ENCODE data around the gene UNC5A.

The UNC5A gene

DNA sequence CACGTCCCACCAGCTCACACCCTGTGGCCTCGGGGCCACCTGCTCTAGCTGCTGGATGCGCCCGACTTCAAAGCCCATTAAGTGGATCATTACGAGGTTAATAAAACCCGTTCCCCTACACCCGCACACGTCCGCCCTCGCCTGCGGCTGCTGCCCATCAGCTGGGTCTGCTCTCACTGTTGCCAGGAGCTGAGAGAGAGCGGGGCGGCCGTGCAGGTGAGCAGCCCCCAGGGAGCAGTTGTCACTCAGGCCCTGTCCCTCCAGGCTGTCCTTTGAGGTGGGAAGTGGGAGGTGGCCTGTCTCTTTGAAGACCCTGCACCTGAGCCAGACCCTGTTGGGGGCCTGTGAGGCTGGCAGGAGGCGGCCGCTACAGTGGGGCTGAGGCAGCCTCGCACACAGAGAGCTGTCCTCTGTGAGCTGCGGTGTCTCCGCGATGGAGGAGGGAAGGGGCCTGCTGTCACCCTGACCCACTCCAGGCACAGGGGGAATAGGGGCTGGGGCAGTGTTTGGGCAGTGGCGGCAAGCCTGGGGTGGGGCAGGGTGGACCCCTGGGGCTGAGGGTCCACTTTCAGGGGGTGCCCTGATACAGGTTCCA is 12.8 kb upstream of the UNC5A start:
- TF ChIP-seq, protein P1, sequence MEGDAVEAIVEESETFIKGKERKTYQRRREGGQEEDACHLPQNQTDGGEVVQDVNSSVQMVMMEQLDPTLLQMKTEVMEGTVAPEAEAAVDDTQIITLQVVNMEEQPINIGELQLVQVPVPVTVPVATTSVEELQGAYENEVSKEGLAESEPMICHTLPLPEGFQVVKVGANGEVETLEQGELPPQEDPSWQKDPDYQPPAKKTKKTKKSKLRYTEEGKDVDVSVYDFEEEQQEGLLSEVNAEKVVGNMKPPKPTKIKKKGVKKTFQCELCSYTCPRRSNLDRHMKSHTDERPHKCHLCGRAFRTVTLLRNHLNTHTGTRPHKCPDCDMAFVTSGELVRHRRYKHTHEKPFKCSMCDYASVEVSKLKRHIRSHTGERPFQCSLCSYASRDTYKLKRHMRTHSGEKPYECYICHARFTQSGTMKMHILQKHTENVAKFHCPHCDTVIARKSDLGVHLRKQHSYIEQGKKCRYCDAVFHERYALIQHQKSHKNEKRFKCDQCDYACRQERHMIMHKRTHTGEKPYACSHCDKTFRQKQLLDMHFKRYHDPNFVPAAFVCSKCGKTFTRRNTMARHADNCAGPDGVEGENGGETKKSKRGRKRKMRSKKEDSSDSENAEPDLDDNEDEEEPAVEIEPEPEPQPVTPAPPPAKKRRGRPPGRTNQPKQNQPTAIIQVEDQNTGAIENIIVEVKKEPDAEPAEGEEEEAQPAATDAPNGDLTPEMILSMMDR (IDR thresholded peaks at IDR 0.05; ENCODE audit: extremely low read depth, missing control alignments) = no peak
- DNase-seq (ENCODE audit: low spot score) = no peak

DNA sequence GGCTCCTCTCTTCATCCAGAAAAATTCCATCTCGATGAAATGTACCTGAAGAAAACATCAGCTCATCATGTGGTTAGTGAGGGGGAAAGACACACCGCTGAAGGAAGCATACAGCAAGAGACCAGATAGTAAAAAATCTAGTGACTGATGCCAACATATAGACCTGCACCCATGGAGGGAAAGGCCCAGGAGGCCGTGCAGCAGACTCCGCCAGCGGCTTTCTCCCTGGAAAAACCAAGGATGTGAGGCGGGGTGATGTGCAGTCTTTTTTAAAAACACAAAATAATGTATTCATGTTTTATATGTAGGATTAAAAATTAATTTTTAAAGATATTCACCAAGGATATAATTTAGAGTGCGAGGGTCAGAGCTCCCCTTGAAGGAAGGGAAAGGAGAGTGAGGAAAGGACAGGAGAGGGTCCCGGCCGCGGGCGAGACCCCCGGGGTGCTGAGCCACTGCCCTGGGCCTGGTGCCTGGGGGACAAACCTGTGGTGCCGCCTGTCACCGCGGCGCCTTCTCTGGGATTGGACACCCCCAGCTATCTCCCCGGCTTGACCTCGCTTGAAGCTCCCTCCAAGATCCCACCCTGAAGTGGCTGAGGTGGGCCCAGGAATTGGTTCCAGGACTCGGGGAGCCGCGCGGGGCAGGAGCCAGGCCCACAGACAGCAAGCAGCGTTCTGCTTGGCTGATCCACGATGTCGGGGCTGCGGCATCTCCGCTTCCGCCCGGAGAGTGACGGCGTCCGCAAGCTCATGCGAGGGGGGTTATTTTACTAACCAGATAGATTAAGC is 12.1 kb upstream of the UNC5A start:
- no peak for DNase-seq (ENCODE audit: low spot score)
- TF ChIP-seq, protein P1 (IDR thresholded peaks at IDR 0.05; ENCODE audit: extremely low read depth, missing control alignments) = no peak

GRCh38 chr5:176798949-176799348 is 11.4 kb upstream of the UNC5A start:
- TF ChIP-seq, protein P1 (IDR thresholded peaks at IDR 0.05; ENCODE audit: extremely low read depth, missing control alignments) = no peak
- DNase-seq (ENCODE audit: low spot score) = no peak

DNA sequence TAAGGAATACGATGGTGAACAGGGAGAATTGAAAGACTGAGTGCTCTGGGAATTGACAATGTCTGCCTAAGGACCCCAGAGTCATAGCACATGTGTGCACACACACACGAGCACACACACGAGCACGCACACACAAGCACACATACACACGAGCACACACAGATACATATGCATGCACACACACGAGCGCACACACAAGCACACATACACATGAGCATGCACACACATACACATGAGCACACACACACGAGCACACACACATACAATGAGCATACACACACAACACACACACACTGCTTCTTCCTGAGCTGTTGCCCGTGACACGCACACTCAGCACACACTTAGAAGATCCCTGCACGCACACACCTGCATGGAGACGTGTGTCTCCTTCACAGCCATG is 10.9 kb upstream of the UNC5A start:
- TF ChIP-seq, protein P1 (IDR thresholded peaks at IDR 0.05; ENCODE audit: extremely low read depth, missing control alignments) = no peak
- no peak for DNase-seq (ENCODE audit: low spot score)

DNA sequence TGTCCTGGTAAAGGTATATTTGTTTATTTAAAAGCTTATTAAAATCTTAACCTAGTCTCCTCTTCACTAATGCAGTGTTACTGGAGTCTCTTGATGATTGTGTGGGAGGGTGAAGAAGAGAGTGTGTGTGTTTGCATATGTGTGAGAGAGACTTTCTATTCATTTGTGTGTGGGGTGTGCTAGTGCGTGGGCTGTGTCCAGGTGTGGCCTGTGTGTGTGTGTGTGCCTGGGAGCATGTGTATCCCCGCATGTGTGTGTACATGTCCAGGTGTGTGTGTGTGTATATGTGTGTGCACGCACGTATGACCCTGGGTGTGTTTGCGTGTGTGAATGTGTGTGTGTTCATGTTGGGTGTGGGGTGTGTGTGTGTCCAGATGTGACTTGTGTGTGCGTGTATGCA is 10.3 kb upstream of the UNC5A start:
- DNase-seq (ENCODE audit: low spot score) = no peak
- TF ChIP-seq, protein P1 (IDR thresholded peaks at IDR 0.05; ENCODE audit: extremely low read depth, missing control alignments) = no peak

DNA sequence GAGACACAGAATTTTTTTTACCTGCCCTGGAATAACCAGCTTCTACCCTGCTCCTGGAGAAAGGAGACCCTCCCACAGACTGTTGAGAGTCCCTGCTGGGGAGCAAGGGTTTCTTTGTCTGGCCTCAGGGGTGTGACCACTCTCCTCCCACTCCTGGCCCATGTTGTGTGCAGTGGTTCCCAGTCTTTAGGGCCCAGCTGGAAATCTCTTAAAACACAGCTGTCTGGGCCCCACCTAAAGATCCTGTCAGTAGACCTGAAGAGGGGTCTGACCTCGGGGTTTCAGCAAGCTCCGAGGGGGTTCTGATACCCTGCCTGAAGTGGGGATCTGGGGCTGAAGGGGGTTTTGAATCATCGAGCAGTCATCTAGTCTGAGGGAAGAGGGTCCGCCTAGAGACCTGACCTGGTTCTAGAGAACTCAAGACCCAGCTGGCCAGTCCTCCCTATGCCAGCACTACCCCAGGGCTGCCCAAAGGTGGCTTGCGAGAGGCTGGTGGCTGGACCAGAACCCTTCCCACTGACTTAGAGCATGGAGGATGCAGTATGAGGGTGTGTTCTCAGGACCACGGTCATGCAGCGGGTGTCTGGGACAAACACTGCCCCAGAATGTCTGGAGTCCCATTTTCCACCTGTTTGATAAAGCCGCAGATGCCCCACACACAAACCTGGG is 8.1 kb upstream of the UNC5A start:
- TF ChIP-seq, protein P1 (IDR thresholded peaks at IDR 0.05; ENCODE audit: extremely low read depth, missing control alignments) = no peak
- DNase-seq (ENCODE audit: low spot score) = no peak
